Measurements from ENCODE around the gene SLC12A8. TPM values are rescaled to one million over a fixed set of nuclear protein-coding genes. Genes with fewer than 3 reads are reported as not detected.

Gene SLC12A8
- total and polyA plus RNA-seq, 12 donors = 1.0 to 5.9 (median 1.8) TPM

GRCh38 chr3:125103406-125103805, 109.1 kb downstream of the SLC12A8 start:
- H3K4me1 ChIP-seq (replicated peaks in 1 of 2) = no peaks in the 10 kb centered on the region
- no peak overlapping the region for H3K27ac ChIP-seq
- H3K36me3 ChIP-seq (replicated peaks in 1 of 2) = no peaks in the 10 kb centered on the region
- no peak for DNase-seq
- 81 to 100% (median 88%) methylated on average over 1 of the region's 1 CpG for WGBS, 4 donors
- intact Hi-C loops (cut with DNase I) = no loop called here
- TF ChIP-seq, protein P1, sequence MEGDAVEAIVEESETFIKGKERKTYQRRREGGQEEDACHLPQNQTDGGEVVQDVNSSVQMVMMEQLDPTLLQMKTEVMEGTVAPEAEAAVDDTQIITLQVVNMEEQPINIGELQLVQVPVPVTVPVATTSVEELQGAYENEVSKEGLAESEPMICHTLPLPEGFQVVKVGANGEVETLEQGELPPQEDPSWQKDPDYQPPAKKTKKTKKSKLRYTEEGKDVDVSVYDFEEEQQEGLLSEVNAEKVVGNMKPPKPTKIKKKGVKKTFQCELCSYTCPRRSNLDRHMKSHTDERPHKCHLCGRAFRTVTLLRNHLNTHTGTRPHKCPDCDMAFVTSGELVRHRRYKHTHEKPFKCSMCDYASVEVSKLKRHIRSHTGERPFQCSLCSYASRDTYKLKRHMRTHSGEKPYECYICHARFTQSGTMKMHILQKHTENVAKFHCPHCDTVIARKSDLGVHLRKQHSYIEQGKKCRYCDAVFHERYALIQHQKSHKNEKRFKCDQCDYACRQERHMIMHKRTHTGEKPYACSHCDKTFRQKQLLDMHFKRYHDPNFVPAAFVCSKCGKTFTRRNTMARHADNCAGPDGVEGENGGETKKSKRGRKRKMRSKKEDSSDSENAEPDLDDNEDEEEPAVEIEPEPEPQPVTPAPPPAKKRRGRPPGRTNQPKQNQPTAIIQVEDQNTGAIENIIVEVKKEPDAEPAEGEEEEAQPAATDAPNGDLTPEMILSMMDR (IDR thresholded peaks at IDR 0.05) = no peak
- TF ChIP-seq POLR2A (IDR thresholded peaks at IDR 0.05) = no peak
- no peaks in the 10 kb centered on the region for H3K27me3 ChIP-seq
- no peaks in the 10 kb centered on the region for H3K9me3 ChIP-seq (replicated peaks in 1 of 3)
- H3K4me3 ChIP-seq = no peak overlapping the region

GRCh38 chr3:125102470-125102869, 110.1 kb downstream of the SLC12A8 start:
- Histone ChIP-seq H3K9me3 (replicated peaks in 1 of 3) (no peaks in the 10 kb centered on the region), H3K27me3 (no peaks in the 10 kb centered on the region), H3K36me3 (replicated peaks in 1 of 2) (no peaks in the 10 kb centered on the region), H3K27ac (no peak overlapping the region), H3K4me1 (replicated peaks in 1 of 2) (no peaks in the 10 kb centered on the region), H3K4me3 (no peak overlapping the region)
- no peak for TF ChIP-seq POLR2A (IDR thresholded peaks at IDR 0.05)
- TF ChIP-seq, protein P1 (IDR thresholded peaks at IDR 0.05) = no peak
- no peak for DNase-seq
- WGBS, 4 donors = 80 to 85% (median 80%) methylated on average over 6 of the region's 6 CpGs
- intact Hi-C loops (cut with DNase I) = no loop called here

- no peak for TF ChIP-seq POLR2A (IDR thresholded peaks at IDR 0.05)
- TF ChIP-seq, protein P1 (IDR thresholded peaks at IDR 0.05) = no peak
- Histone ChIP-seq H3K27ac (no peak overlapping the region), H3K4me1 (replicated peaks in 1 of 2) (no peaks in the 10 kb centered on the region), H3K4me3 (no peak overlapping the region), H3K9me3 (replicated peaks in 1 of 3) (no peaks in the 10 kb centered on the region), H3K36me3 (replicated peaks in 1 of 2) (no peaks in the 10 kb centered on the region), H3K27me3 (no peaks in the 10 kb centered on the region)
- intact Hi-C loops (cut with DNase I) = no loop called here
- WGBS, 4 donors = 77 to 92% (median 90%) methylated on average over 4 of the region's 4 CpGs
- DNase-seq = no peak
Measured at GRCh38 chr3:125098611-125099291, 113.8 kb downstream of the SLC12A8 start.

- intact Hi-C loops (cut with DNase I) = no loop called here
Measured at GRCh38 chr3:125090649-125091048, 121.9 kb downstream of the SLC12A8 start.

More at GRCh38 chr3:125090649-125091048, 121.9 kb downstream of the SLC12A8 start:
- Histone ChIP-seq H3K4me3 (no peak overlapping the region), H3K27ac (no peak overlapping the region), H3K27me3 (no peaks in the 10 kb centered on the region), H3K36me3 (replicated peaks in 1 of 2) (no peaks in the 10 kb centered on the region), H3K4me1 (replicated peaks in 1 of 2) (no peaks in the 10 kb centered on the region), H3K9me3 (replicated peaks in 1 of 3) (no peaks in the 10 kb centered on the region)
- TF ChIP-seq, protein P1 (IDR thresholded peaks at IDR 0.05) = no peak
- TF ChIP-seq POLR2A (IDR thresholded peaks at IDR 0.05) = no peak
- DNase-seq = no peak

Measured in adrenal gland (tissue), 12 donors.